Measurements from ENCODE around the gene SMCO3. TPM values are rescaled to one million over a fixed set of nuclear protein-coding genes. Genes with fewer than 3 reads are reported as not detected.

The SMCO3 gene
- polyA plus RNA-seq, 2 of the 4 experiments (the other 2 are of a cell fraction) = 0.06 TPM; not detected in 1

DNA sequence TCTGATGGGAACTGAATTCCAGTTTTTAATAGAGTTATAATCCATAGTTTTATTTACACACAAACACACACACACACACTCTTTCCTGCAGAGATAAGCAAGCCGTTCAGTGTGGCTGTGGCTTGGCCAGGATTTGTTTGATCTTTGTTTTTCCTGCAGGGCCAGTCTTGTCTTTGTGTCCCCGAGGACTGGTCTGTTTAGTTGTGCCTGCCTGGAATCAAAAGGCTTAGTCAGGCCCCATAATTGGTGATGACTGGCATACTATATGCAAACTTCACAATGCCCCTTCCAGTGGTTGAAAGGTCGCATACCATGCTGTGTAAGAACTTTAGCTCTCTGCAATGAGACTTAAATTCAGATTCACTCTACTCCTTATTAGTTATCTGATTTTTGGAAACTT lies 36.7 kb downstream of the SMCO3 start:
- peaks cover 20% of the 10 kb centered on the region for H3K4me1 ChIP-seq
- ChIA-PET POLR2A (no interaction called here), CTCF (interaction anchor here (0.7 to 5.9 kb wide), 6 partner anchors 8 to 219 kb away, joined by 3 to 28 read pairs (median 4); no protein-coding TSS in a partner anchor)
- 54% methylated on average over 3 of the region's 3 CpGs for WGBS (ENCODE audit: missing lambda C conversion rate)
- TF ChIP-seq EHMT2 (IDR thresholded peaks at IDR 0.05; ENCODE audit: low read depth) (no peak), ZFP36 (IDR thresholded peaks at IDR 0.05; ENCODE audit: borderline replicate concordance, partially characterized antibody) (no peak), FOSL2 (IDR thresholded peaks at IDR 0.05) (no peak), FOSL2 (CRISPR knock-in tag; IDR thresholded peaks at IDR 0.05) (no peak), MAZ (IDR thresholded peaks at IDR 0.05; ENCODE audit: borderline replicate concordance, low read depth, low read length) (no peak), FOXS1 (CRISPR knock-in tag; IDR thresholded peaks at IDR 0.05) (no peak), MAFK (IDR thresholded peaks at IDR 0.05; ENCODE audit: partially characterized antibody) (no peak), RAD21 (conservative IDR thresholded peaks at IDR 0.05 in 1 of 2, IDR thresholded peaks at IDR 0.05 in 1 of 2) (no peak), CHD2 (IDR thresholded peaks at IDR 0.05; ENCODE audit: low read length, partially characterized antibody) (no peak), SMC3 (IDR thresholded peaks at IDR 0.05) (no peak), ZSCAN20 (CRISPR knock-in tag; IDR thresholded peaks at IDR 0.05) (no peak), EHF (CRISPR knock-in tag; IDR thresholded peaks at IDR 0.05) (no peak), HOXA7 (CRISPR knock-in tag; IDR thresholded peaks at IDR 0.05) (no peak), CBX8 (IDR thresholded peaks at IDR 0.05) (no peak), TFCP2L1 (CRISPR knock-in tag; IDR thresholded peaks at IDR 0.05) (no peak), ZNF302 (CRISPR knock-in tag; IDR thresholded peaks at IDR 0.05) (no peak), HDAC2 (IDR thresholded peaks at IDR 0.05) (no peak)
- TF ChIP-seq, protein P1, sequence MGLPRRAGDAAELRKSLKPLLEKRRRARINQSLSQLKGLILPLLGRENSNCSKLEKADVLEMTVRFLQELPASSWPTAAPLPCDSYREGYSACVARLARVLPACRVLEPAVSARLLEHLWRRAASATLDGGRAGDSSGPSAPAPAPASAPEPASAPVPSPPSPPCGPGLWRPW (IDR thresholded peaks at IDR 0.05) = no peak
- TF ChIP-seq, protein P2, sequence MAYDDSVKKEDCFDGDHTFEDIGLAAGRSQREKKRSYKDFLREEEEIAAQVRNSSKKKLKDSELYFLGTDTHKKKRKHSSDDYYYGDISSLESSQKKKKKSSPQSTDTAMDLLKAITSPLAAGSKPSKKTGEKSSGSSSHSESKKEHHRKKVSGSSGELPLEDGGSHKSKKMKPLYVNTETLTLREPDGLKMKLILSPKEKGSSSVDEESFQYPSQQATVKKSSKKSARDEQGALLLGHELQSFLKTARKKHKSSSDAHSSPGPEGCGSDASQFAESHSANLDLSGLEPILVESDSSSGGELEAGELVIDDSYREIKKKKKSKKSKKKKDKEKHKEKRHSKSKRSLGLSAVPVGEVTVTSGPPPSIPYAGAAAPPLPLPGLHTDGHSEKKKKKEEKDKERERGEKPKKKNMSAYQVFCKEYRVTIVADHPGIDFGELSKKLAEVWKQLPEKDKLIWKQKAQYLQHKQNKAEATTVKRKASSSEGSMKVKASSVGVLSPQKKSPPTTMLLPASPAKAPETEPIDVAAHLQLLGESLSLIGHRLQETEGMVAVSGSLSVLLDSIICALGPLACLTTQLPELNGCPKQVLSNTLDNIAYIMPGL (CRISPR knock-in tag; IDR thresholded peaks at IDR 0.05; ENCODE audit: borderline replicate concordance) = no peak
- TF ChIP-seq, protein P3, sequence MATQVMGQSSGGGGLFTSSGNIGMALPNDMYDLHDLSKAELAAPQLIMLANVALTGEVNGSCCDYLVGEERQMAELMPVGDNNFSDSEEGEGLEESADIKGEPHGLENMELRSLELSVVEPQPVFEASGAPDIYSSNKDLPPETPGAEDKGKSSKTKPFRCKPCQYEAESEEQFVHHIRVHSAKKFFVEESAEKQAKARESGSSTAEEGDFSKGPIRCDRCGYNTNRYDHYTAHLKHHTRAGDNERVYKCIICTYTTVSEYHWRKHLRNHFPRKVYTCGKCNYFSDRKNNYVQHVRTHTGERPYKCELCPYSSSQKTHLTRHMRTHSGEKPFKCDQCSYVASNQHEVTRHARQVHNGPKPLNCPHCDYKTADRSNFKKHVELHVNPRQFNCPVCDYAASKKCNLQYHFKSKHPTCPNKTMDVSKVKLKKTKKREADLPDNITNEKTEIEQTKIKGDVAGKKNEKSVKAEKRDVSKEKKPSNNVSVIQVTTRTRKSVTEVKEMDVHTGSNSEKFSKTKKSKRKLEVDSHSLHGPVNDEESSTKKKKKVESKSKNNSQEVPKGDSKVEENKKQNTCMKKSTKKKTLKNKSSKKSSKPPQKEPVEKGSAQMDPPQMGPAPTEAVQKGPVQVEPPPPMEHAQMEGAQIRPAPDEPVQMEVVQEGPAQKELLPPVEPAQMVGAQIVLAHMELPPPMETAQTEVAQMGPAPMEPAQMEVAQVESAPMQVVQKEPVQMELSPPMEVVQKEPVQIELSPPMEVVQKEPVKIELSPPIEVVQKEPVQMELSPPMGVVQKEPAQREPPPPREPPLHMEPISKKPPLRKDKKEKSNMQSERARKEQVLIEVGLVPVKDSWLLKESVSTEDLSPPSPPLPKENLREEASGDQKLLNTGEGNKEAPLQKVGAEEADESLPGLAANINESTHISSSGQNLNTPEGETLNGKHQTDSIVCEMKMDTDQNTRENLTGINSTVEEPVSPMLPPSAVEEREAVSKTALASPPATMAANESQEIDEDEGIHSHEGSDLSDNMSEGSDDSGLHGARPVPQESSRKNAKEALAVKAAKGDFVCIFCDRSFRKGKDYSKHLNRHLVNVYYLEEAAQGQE (IDR thresholded peaks at IDR 0.05) = no peak
- TF ChIP-seq, protein P4, sequence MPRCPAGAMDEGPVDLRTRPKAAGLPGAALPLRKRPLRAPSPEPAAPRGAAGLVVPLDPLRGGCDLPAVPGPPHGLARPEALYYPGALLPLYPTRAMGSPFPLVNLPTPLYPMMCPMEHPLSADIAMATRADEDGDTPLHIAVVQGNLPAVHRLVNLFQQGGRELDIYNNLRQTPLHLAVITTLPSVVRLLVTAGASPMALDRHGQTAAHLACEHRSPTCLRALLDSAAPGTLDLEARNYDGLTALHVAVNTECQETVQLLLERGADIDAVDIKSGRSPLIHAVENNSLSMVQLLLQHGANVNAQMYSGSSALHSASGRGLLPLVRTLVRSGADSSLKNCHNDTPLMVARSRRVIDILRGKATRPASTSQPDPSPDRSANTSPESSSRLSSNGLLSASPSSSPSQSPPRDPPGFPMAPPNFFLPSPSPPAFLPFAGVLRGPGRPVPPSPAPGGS (IDR thresholded peaks at IDR 0.05) = no peak
- DNase-seq (ENCODE audit: low read depth in 1 of 2, low spot score in 1 of 2) (no peak), FAIRE-seq (no peak), ATAC-seq (no peak)
- H3K27ac ChIP-seq = no peak overlapping the region
- no peaks in the 10 kb centered on the region for H3K9me3 ChIP-seq
- peak overlapping the region; percentile 79; the same call in 2 of the 3 replicates for H3K4me2 ChIP-seq
- H3K4me3 ChIP-seq = no peak overlapping the region

Data from A549 (cell line).